MV-4-11 (cell line): ENCODE measurements around the gene RARG.
"Not testable (repeated sequence)": the region's sequence is repeated elsewhere in the genome, so short reads cannot be mapped to it uniquely, and the experiment has no call there.

Experiments
- DNase-seq: peaks from one replicate; lab custom pipeline; 2025; lab: John Stamatoyannopoulos, UW

Gene RARG

GRCh38 chr12:53190108-53190729 lies 41.8 kb downstream of the RARG start:
- DNase-seq: no peak

DNA sequence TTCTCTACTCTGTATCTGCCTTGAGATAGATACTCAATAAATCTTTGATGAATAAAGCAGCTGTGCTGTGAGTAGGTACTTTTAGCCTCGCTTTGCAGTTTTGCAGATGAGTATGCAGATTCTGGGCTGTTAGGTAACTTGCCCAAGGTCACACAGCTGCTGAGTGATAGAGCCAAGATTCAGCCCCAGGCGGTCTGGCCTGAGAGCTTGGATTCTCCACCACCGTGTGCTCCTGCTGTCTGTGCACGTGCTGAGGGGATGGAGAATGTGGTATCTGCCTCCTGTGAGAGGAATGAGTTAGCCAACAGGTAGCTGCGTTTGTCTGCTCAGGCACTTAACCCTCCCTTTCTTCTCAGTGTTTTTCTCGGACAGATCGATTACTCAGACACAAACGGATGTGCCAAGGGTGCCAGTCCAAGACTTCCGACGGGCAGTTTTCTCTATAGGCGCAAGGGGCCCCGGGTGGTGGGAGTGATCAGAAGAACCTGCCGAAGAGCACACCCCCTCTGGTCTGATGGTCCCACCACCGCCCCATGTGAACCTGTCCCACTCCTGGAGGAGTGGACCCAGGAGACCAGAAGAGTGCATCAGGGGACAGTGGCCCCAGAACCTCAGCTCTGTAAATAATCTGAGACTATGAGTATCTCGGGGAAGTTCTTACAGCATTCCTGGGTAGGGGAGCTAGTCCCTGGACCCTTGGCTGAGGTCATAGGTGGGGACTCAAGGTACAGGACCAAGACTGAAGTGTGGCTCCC lies 44.7 kb downstream of the RARG start:
- DNase-seq: no peak

DNA sequence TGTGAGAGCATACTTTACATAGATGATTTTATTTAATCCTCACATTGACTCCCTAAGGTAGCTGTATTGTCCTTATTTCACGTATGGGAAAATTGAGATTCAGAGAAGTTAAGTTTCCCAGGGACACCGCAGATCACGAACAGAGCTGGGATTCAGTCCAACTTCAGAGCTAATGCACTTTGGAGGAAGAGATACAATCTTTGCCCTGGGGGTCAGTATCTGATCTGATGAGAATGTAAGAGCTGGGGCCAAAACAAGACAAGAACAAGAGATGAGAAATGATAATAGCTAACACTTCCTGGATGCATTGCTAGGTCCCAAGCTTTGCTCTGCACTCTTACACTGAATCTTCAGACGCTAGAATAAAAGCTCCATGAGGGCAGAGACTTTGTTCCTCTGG lies 45.3 kb downstream of the RARG start:
- no peak for DNase-seq

DNA sequence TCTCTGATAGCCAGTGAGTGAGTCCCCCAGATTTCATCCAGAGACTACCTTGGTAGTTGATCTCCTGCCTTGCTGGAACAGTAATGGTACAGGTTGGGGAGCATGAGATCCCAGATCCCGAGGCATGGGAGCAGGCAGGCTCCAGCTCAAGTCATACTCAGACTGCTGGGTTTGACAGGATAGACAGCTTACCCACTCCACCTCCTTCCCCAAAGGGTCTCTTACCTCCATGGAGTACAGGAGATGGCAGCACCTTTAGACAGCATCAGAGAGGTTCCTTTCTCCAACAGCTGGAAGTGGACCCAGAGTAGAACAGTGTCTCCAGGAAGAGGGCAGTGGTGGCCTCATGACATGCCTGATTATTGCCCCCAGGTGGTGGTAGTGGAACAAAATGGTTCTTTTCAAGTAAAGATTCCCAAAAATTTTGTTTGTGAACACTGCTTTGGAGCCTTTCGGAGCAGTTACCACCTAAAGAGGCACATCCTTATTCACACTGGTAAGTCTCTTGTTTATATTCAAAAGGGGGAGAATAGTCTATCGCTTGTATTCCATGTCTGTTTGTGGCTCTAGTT lies 46.3 kb downstream of the RARG start:
- no peak for DNase-seq

GRCh38 chr12:53184828-53185227 lies 47.2 kb downstream of the RARG start:
- DNase-seq: no peak

DNA sequence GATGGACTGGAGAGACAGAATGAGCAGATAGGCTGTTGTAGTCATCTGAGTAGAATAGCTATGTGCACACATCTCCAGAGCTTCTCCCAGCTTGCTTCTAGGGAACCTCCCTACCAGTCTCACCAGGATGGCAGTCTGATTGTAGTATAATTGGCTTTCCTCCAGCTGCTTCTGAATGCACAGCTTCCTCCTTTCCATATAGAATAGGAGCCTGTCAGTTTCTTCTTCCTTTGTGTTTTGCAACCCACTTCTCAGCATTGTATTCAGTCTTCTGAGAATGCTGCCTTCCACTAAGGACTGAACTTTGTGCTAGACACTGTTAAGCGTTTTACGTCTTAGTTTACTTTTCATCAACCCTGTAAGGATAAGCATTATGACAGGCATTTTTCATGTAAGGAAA lies 49.1 kb downstream of the RARG start:
- peak; percentile 95 for DNase-seq

DNA sequence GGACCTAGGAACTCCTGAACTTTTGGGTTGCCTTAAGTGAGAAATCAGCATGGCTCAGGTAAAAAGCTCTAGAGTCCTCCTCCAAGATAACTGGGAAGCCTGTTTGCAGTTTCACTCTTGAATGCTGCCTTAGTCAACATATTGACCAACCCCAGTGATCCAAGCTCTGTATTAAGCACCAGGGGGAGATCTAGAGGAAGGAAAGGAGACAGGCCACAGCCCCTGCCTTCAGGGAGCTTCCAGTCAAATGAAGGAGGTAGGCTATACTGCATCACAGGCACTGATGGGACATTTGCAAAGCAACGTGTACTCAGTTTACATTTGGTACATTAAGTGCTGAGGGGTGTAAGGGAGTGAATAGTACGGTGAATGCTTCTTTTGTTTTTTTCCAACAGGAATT lies 50.1 kb downstream of the RARG start:
- no peak for DNase-seq

DNA sequence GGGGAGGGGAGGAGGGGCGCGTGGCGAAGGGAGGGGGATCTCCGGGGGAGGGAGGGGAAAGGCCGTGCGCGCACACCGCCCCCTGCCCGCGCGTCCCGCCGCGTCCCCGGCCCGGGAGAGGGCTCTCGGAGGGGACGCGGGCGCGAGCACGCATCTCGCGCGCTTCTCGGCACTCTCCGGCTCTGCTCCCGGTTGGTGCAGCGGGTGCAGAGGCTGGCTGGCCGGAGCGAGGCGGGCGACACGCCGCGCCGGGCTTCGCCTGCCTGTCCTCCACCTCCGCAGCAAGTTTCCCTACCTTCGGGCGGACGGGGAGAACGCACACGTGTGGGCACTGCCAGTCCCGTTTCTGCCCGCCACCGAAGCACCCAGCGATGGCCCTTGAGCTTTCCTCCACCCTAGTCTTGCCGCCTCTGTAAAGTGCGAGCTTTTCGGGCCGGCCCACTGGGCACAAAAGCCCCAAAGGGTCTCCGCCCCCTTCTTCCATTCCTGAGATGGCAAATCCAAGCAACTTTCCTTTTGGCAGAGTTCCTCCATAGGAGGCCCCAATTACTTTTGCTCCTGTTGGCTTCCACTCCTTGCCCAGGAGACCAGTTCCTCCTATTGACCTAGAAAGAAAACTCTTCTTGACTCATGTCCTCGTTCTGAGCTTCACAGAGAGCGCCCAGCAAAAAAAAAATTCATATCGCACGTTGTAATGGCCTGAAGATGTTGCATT lies 50.9 kb downstream of the RARG start:
- DNase-seq: peak; percentile 23

DNA sequence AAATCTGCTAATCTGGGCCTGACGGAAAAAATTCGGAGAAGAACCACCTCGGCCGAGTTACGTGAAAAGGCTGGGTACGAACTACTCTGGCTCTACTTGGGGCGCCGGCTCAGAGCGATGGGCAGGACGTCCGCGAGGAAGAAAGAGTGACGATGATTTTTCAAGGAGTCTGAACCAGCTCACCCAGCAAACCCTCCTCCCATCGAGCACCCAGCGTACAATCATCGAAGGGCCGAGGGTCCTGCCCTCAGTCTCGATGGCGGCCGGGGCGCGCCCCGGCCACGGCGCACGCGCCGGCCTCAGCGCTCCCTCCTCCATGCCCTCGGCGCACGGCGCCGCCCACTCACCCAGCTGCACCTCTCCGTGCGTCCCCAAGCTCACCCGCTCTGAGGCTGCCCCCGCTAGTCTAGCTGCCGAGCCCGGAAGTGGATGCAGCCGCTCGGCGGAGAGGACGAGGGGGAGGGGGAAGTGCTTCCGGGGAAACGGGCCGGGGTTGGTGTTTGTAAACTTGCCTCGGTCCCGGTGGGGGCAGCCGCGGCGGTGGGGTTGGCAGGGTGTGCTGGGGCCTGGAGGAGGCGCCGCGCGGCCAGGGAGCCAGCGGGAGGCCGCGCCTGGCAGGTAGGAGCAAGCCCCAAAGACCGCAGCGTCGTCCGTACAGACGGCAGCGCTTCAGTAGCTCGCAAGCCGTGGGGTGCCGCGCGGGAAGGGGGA lies 51.6 kb downstream of the RARG start, which contains the start of the genes CSAD and ZNF740:
CSAD (minus strand) TSS at position 706 of the 711 bp plus-strand sequence. CDS start 7,455 bp downstream, outside the sequence.
ZNF740 (plus strand) TSS at position 503 of the 711 bp plus-strand sequence. CDS start 1,262 bp downstream, outside the sequence.
- peak; percentile 95 for DNase-seq

DNA sequence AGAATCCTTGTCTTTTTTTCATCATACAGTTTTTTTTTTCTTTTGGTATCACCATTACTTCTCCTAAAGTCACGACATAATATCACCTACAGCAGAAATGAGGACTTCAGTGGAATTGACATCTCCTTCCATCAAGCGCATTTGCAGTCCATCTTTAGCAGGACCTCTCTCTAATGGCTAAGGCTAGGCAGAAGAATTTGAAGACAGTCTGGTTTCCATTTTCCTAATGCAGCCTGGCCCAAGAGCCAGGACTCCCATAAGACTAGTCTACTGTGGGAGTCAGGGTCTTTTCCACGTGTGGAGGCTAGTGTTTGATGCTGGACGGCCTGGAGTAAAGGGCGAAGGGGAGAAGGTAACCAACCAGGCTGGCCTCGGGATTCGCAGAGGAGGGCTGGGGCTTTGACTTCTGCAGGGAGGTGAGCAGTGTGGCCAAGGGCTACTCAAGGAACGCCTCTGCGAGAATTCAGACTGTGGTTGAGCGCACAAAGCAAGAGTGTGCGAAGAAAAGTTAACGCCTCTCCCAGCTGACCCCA lies 52.3 kb downstream of the RARG start:
- DNase-seq: no peak

DNA sequence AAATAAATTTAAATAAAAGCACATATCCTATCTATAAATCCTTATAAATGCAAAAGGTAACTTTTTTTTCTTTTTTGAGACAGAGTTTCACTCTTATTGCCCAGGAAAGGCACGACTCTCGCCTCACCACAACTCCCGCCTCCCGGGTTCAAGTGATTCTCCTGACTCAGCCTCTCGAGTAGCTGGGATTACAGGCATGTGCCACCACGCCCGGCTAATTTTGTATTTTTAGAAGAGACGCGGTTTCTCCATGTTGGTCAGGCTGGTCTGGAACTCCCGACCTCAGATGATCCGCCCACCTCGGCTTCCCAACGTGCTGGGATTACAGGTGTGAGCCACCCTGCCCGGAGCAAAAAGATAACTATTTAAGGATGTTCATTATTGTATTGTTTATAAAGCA lies 53.2 kb downstream of the RARG start:
- not testable (repeated sequence) for DNase-seq

GRCh38 chr12:53177447-53177846 lies 54.6 kb downstream of the RARG start:
- DNase-seq: not testable (repeated sequence)

GRCh38 chr12:53176750-53177149 lies 55.3 kb downstream of the RARG start:
- no peak for DNase-seq

- DNase-seq: peak; percentile 46
These were observed 57.0 kb downstream of the RARG start for GRCh38 chr12:53174881-53175491.

- no peak for DNase-seq
These were observed 58.8 kb downstream of the RARG start for GRCh38 chr12:53173085-53173715.

- DNase-seq: no peak
These were observed 59.7 kb downstream of the RARG start for GRCh38 chr12:53172352-53172751.

DNA sequence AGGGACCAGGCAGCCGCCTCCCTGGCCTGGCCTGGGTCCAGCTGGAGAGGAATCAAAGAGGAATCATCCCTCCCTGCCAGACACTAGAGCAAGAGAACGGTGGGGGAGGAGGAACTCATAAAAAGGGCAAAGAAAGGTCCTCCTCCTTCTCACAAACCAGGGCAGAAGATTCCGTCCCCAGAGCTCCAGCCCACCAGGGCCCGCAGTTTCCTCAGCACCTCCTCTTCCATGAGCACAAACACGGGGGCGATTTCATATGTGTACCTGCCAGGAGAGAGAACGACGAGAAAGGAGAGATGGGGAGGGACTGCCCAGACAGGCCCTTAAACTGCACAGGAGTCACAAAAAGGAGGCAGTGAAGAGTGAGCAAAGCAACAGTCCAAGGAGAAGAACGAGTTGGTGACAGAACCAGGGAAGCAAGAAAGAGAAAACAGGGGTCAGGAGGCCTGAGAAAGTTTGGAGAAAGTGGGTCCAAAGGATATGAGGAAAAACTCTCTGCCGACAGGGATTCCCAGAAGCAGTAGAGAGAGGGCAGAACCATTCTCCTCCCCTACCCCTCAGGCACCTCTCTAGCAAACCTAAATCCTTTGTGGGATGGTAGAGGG lies 60.2 kb downstream of the RARG start:
- DNase-seq: no peak

GRCh38 chr12:53170876-53171724 lies 60.9 kb downstream of the RARG start:
- DNase-seq: no peak

DNA sequence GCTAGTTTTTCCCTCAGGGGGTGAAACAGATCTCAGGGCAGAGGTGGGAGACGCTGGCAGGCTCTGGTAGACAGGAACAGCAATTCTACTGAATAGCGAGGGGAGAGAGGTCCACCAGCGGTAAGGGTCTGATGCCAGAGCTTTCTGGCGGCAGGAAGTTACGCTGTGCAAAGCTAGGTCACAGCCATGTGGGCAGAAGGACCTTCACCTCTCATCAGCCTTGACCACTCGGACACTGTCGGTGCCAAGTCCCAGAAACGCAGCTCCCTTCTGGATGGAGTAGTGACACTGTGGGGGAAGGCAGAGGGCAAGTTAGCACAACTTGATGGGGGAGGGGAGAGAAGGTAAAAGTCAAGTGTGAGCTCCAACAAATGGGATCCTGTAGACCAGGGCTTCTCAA lies 61.8 kb downstream of the RARG start:
- DNase-seq: no peak
